LoVo (cell line): ENCODE data around the gene RAD9A.
"Not testable (repeated sequence)": the region's sequence is repeated elsewhere in the genome, so short reads cannot be mapped to it uniquely, and the experiment has no call there.

Source experiments
- DNase-seq: peaks from one replicate; pipeline ENCODE4 v3.0.0-alpha.2; 2016; ENCODE audit warnings: low spot score

Gene RAD9A

DNA sequence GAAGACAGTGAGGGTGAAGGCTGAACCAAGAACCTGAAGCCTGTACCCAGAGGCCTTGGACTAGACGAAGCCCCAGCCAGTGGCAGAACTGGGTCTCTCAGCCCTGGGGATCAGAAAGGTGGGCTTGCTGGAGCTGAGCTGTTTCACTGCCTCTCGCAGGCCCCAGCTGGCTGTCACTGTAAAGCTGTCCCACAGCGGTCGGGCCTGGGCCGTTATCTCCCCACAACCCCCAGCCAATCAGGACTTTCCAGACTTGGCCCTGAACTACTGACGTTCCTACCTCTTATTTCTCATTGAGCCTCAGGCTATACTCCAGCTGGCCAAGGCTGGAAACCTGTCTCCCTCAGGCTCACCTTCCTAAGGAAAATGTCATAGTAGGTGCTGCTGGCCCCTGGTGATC, 5.8 kb downstream of the RAD9A start:
- no peak for DNase-seq

DNA sequence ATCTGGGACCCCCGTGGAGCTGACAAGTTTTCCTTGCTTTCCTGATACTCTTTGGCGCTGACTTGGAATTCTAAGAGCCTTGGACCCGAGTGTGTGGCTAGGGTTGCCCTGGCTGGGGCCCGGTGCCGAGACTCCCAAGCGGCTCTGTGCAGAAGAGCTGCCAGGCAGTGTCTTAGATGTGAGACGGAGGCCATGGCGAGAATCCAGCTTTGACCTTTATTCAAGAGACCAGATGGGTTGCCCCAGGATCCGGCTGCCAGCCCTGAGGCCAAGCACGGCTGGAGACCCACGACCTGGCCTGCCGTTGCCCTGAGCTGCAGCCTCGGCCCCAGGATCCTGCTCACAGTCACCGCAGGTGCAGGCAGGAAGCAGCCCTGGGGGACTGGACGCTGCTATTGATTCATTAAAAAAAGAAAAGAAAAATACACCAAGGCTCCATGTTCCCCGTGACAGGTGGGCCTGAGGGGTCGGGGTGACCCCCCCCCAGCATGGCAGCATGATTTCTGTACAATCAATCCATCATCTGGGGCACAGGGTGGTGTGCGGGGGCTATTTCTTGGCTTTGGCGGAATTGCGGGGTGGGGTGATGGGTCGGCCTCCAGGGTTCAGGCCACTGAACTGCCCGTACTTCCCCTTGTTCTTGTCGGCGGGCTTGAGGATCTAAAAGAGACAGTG, 6.3 kb downstream of the RAD9A start:
- no peak for DNase-seq

DNA sequence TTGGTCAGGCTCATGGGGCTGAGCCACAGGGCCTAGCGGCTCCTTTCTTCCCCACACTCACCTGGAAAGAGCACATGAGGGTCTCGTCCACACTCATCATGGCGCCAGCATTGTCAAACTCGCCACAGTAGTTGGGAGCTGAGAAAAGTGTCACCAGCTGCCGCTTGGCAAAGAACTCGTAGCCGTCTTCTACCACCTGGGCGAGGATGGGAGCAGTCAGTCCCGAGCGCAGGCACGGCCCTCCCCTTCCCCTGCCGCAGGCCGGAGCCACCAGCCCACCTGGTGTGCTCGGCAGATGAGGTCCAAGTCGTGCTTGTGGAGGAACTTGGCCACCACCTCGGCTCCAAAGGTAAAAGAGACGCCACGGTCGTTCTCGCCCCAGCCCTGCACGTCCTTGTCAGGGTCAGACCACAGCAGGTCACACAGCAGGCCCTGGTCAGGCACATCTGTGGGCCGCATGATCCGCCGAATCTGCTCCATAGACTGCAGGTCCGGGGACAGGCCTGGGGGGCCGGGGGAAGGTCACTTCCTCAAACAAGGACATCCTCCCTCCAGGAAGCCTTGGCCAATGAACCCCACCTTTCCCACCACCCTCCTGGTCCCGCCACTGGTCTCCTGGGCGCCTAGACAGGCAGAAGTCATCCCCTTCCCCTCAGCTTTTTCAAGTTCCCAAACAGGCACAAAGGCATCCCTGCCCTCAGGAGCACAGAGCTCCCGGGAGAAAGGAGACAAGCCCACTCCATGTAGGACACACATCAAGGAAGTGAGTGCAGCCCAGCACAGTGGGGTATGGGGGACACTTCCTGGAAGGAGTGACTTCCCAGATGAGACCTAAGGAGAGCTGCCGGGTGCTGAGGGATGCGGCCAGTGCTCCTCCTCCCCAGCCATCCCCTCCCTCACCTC, 7.1 kb downstream of the RAD9A start:
- no peak for DNase-seq

- no peak for DNase-seq
Observed at GRCh38 chr11:67400251-67400941, 8.6 kb downstream of the RAD9A start.

- DNase-seq = no peak
Observed at GRCh38 chr11:67400942-67401494, 9.2 kb downstream of the RAD9A start.

GRCh38 chr11:67401495-67402191, 9.9 kb downstream of the RAD9A start, which contains the start of gene PPP1CA:
PPP1CA (minus strand) TSS chr11:67401858; CDS start chr11:67401782, 76 bp downstream.
- DNase-seq = peak; percentile 91

DNA sequence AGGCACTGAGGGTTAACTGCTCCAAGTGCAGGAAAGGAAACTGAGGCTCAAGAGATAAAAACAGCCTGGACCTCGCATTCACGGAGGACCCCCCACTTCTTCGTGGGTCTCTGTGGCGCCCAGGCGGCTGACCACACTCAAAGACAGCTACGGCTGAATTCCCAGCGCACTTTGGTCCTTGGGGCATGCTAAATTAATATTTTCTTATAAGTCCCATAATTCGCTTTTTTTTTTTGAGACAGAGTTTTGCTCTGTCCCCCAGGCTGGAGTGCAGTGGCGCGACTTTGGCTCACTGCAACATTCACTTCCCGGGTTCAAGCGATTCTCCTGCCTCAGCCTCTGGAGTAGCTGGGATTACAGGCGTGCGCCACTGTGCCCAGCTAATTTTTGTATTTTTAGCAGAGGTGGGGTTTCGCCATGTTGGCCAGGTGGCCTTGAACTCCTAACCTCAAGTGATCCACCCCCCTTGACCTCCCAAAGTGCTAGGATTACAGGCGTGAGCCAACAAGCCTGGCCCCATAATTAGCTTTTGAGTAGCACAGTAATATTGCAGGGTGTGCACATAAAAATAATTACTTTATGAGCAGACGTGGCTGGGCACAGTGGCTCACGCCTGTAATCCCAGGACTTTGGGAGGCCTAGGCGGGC, 10.5 kb downstream of the RAD9A start:
- not testable (repeated sequence) for DNase-seq

GRCh38 chr11:67403085-67403484, 11.3 kb downstream of the RAD9A start:
- DNase-seq = not testable (repeated sequence)

- no peak for DNase-seq
Observed at GRCh38 chr11:67404515-67405195, 12.9 kb downstream of the RAD9A start.

DNA sequence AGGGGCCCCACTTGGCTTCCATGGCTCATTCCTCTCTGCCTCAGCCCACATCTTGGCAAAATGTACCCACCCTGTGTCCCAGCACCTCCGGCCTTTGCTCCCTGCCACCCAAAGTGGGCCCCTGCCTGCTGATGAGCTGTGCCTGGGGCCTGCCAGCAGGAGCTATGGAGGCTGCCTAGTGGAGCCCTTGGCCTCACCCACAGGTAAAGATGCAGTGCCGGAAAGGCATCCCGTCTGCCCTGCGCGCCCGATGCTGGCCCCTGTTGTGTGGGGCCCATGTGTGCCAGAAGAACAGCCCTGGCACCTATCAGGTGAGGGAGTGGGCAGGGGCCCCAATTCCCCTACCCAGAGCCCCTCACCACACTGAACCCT, 13.4 kb downstream of the RAD9A start:
- no peak for DNase-seq

DNA sequence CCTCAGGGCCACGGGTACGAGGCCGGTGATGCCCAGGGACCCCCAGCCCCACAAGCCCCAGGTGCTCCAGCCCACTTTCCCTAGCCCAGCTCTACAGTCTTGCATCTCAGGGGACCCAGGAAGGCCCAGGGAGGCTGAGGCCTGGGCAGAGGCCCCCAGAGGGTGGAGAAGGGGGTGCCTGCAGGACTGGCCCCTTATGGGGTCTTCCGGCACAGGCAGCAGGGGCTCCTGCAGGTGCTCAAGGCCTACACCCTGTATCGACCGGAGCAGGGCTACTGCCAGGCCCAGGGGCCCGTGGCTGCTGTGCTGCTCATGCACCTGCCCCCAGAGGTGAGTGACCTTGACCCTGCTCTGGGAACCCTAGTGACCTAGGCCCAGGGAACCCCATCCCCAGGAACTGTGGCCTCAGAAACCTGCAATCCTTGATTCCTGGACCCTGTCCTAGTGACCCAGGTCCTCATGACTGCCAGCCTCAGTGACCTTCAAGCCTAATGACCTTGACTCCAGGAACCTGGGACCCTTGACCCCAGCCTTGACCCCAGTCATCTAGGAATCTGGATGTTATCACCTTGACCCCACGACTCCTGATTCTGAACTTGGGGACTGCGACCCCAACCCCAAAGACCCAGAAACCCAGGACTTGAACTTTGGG, 14.0 kb downstream of the RAD9A start:
- DNase-seq = no peak

- no peak for DNase-seq
Observed at GRCh38 chr11:67406420-67406968, 14.7 kb downstream of the RAD9A start.

DNA sequence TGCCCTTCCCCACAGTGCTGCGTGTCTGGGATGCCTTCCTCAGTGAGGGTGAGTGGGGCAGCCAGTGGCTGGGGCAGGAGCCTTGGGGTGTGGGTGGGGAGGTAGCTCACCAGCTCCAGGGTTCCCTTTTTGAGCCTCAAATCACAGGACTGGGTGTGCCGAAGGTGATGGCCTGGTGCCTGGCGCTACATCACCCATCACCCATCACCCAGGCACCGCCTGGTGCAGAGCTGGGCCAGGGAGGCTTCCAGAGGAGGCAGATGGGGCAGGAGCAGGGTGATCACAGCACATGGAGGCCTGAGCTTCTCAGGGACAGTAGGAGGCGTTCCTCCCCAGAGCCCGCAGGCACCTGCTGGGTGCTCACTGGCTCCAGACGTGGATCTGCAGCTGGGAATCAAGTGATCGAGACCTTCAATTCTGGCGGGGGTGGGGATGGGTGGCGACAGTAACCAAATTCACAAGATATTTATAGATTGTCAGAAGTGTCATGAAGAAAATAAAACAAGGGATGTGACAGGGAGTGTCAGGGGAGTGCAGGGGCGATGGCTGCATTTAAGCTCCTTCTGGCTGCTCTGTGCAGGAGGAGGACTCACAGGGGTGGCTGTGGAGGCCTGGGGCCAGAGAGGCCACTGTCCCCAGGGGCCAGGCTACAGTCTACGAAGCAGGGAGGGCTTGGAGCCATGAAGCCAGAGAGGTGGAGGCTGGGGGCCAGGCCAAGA, 15.3 kb downstream of the RAD9A start:
- DNase-seq = no peak

- no peak for DNase-seq
Observed at GRCh38 chr11:67407688-67408163, 15.9 kb downstream of the RAD9A start.

DNA sequence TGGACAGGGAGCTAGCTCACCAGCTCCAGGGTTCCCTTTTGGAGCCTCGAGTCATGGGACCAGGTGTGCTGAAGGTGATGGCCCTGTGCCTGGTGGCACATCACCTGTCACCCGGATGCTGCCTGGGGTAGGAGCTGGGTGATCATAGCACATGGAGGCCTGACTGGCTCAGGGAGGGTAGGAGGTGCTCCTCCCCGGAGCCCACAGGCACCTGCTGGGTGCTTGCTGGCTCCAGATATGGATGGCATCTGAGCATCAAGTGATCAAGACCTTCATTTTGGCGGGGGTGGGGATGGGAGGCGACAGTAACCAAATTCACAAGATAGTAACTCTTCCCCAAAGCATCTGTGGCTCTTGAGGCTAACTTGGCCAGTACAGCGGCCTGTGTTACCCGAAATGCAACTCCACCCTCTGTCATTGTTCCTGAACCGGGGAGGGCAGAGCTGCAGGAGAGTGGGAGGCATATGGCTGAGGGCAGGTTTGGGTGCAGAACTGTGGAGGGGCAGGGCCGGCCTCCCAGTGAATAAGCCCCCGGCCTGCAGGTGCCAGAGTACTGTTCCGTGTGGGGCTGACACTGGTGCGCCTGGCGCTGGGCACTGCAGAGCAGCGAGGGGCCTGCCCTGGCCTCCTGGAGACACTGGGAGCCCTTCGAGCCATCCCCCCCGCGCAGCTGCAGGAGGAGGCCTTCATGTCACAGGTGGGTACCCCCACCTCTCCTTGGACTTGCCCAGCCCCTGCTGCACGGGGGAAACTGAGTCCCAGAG, 16.8 kb downstream of the RAD9A start:
- no peak for DNase-seq

- DNase-seq = no peak
Observed at GRCh38 chr11:67409261-67409666, 17.5 kb downstream of the RAD9A start.

DNA sequence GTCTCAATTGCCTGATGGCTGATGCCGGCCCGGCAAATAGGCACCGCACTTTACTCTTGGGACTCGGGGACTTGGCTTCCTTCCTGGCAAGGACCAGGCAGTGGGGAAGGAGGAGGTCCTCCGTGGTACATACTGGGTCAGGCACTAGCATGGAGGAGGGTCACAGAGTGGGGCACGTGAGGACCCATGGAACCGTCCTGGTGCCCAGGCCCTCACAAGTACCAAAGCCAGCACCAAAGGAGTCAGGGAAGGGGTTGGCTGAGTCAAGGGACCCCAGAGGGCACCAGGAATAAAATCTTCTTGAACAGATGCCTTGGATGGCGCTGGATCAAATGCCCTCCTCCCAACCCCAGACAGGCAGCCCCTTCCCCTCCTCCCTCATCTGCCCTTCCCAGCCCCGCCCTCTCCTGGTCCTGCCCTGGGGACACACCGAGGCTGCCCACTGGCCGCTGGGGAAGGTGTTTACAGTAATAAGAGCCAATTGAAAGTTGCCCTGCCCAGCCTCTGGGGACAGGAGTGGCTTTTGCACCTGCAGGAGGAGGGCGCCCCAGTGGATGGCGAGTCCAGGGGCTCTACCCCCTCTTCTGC, 18.1 kb downstream of the RAD9A start:
- DNase-seq = no peak

DNA sequence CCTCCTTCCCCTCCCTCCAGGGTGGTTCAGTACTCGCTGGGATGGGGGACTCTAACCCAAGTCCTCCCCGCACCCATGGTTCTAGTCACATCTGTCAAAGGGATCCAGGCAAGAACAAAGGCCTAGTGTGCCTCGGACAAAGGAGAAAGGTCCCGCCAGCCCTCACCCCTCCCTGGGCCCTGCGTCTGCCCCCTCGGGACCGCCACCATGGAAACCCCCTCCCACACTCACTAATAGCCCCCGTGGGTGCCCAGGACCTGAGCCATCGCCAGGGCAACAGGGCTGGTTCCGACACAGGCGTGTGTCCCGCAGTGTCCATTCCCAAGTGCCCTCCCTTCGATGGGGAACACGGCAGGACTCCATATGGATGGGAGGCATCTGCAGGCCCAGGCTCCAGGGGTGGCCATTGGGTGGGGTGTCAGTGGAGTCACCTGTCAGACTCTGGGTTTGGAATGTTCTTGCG, 18.6 kb downstream of the RAD9A start:
- DNase-seq = no peak
